ENCODE results near the gene MACROD1.

Gene MACROD1

GRCh38 chr11:64080390-64080789 lies 85.5 kb downstream of the MACROD1 start:
- Mint-ChIP-seq H3K4me3 (no peak overlapping the region), H3K27me3 (ENCODE audit: low read depth) (peaks cover 20% of the 10 kb centered on the region), H3K36me3 (ENCODE audit: low read depth) (no peaks in the 10 kb centered on the region), H3K9me3 (no peaks in the 10 kb centered on the region), H3K4me1 (peaks cover 52% of the 10 kb centered on the region), H3K27ac (peak overlapping the region in 1 of 3 experiments; percentile 62)
- TF ChIP-seq CTCF (IDR thresholded peaks at IDR 0.05; ENCODE audit: unreplicated experiment in 3 of 3): no peak

- Mint-ChIP-seq H3K27ac (peak overlapping the region; percentile 67 to 72 (median 71)), H3K36me3 (ENCODE audit: low read depth) (no peaks in the 10 kb centered on the region), H3K9me3 (no peaks in the 10 kb centered on the region), H3K4me3 (peak overlapping the region in 1 of 3 experiments; percentile 45), H3K4me1 (peaks cover 51% of the 10 kb centered on the region), H3K27me3 (ENCODE audit: low read depth) (peaks cover 20% of the 10 kb centered on the region)
- TF ChIP-seq CTCF (IDR thresholded peaks at IDR 0.05; ENCODE audit: unreplicated experiment in 3 of 3): no peak
These were observed 87.0 kb downstream of the MACROD1 start for GRCh38 chr11:64078905-64079304.

GRCh38 chr11:64078284-64078683 lies 87.6 kb downstream of the MACROD1 start:
- Mint-ChIP-seq H3K9me3 (no peaks in the 10 kb centered on the region), H3K27ac (peak overlapping the region; percentile 67 to 72 (median 71)), H3K4me1 (peaks cover 45% of the 10 kb centered on the region), H3K27me3 (ENCODE audit: low read depth) (peaks cover 20% of the 10 kb centered on the region), H3K4me3 (peak overlapping the region in 1 of 3 experiments; percentile 8), H3K36me3 (ENCODE audit: low read depth) (no peaks in the 10 kb centered on the region)
- TF ChIP-seq CTCF (IDR thresholded peaks at IDR 0.05; ENCODE audit: unreplicated experiment in 3 of 3): no peak

GRCh38 chr11:64077607-64078006 lies 88.3 kb downstream of the MACROD1 start:
- H3K36me3 Mint-ChIP-seq (ENCODE audit: low read depth): no peaks in the 10 kb centered on the region
- no peak overlapping the region for H3K27ac Mint-ChIP-seq
- no peak for TF ChIP-seq CTCF (IDR thresholded peaks at IDR 0.05; ENCODE audit: unreplicated experiment in 3 of 3)
- peaks cover 20% of the 10 kb centered on the region for H3K27me3 Mint-ChIP-seq (ENCODE audit: low read depth)
- H3K4me1 Mint-ChIP-seq: peaks cover 42% of the 10 kb centered on the region
- no peaks in the 10 kb centered on the region for H3K9me3 Mint-ChIP-seq
- H3K4me3 Mint-ChIP-seq: no peak overlapping the region

GRCh38 chr11:64076758-64077157 lies 89.2 kb downstream of the MACROD1 start:
- no peak for TF ChIP-seq CTCF (IDR thresholded peaks at IDR 0.05; ENCODE audit: unreplicated experiment in 3 of 3)
- Mint-ChIP-seq H3K27ac (peak overlapping the region in 2 of 3 experiments; percentile 48 to 57), H3K36me3 (ENCODE audit: low read depth) (no peaks in the 10 kb centered on the region), H3K27me3 (ENCODE audit: low read depth) (peaks cover 15% of the 10 kb centered on the region), H3K4me1 (peaks cover 49% of the 10 kb centered on the region), H3K4me3 (no peak overlapping the region), H3K9me3 (no peaks in the 10 kb centered on the region)

- peaks cover 57% of the 10 kb centered on the region for H3K4me1 Mint-ChIP-seq
- H3K9me3 Mint-ChIP-seq: no peaks in the 10 kb centered on the region
- TF ChIP-seq CTCF (IDR thresholded peaks at IDR 0.05; ENCODE audit: unreplicated experiment in 3 of 3): no peak
- H3K4me3 Mint-ChIP-seq: no peak overlapping the region
- H3K36me3 Mint-ChIP-seq (ENCODE audit: low read depth): no peaks in the 10 kb centered on the region
- H3K27me3 Mint-ChIP-seq (ENCODE audit: low read depth): peaks cover 8% of the 10 kb centered on the region
- H3K27ac Mint-ChIP-seq: peak overlapping the region in 1 of 3 experiments; percentile 28
These were observed 91.7 kb downstream of the MACROD1 start for GRCh38 chr11:64074239-64074638.

Data from nephron (organoid).